ENCODE results near the gene MYZAP.

Gene MYZAP

GRCh38 chr15:57625703-57626448 is 34.2 kb downstream of the MYZAP start:
- DNase-seq (ENCODE audit: low read depth): no peak

GRCh38 chr15:57626713-57627440 is 35.2 kb downstream of the MYZAP start:
- no peak for DNase-seq (ENCODE audit: low read depth)

GRCh38 chr15:57631386-57632110 is 39.8 kb downstream of the MYZAP start:
- no peak for DNase-seq (ENCODE audit: low read depth)

GRCh38 chr15:57634290-57634689 is 42.6 kb downstream of the MYZAP start:
- DNase-seq (ENCODE audit: low read depth): no peak

GRCh38 chr15:57635300-57635909 is 43.7 kb downstream of the MYZAP start:
- no peak for DNase-seq (ENCODE audit: low read depth)

GRCh38 chr15:57637846-57638245 is 46.1 kb downstream of the MYZAP start:
- DNase-seq (ENCODE audit: low read depth): no peak

- no peak for DNase-seq (ENCODE audit: low read depth)
These were observed 47.6 kb downstream of the MYZAP start for GRCh38 chr15:57639306-57639705.

GRCh38 chr15:57640930-57641682 is 49.4 kb downstream of the MYZAP start:
- DNase-seq (ENCODE audit: low read depth): peak; percentile 56

GRCh38 chr15:57643826-57644225 is 52.1 kb downstream of the MYZAP start:
- DNase-seq (ENCODE audit: low read depth): no peak

GRCh38 chr15:57646087-57646486 is 54.4 kb downstream of the MYZAP start:
- DNase-seq (ENCODE audit: low read depth): no peak

GRCh38 chr15:57647071-57647790 is 55.5 kb downstream of the MYZAP start:
- no peak for DNase-seq (ENCODE audit: low read depth)

- DNase-seq (ENCODE audit: low read depth): peak; percentile 70
These were observed 56.1 kb downstream of the MYZAP start for GRCh38 chr15:57647791-57648130.

- DNase-seq (ENCODE audit: low read depth): no peak
These were observed 57.4 kb downstream of the MYZAP start for GRCh38 chr15:57649138-57649537.

GRCh38 chr15:57651445-57651844 is 59.7 kb downstream of the MYZAP start:
- no peak for DNase-seq (ENCODE audit: low read depth)

GRCh38 chr15:57652481-57652880 is 60.8 kb downstream of the MYZAP start:
- no peak for DNase-seq (ENCODE audit: low read depth)

- DNase-seq (ENCODE audit: low read depth): peak; percentile 37
These were observed 62.6 kb downstream of the MYZAP start for GRCh38 chr15:57654153-57654852.

GRCh38 chr15:57655053-57655452 is 63.3 kb downstream of the MYZAP start:
- DNase-seq (ENCODE audit: low read depth): no peak

GRCh38 chr15:57655809-57656208 is 64.1 kb downstream of the MYZAP start:
- DNase-seq (ENCODE audit: low read depth): no peak

GRCh38 chr15:57656434-57656833 is 64.7 kb downstream of the MYZAP start:
- no peak for DNase-seq (ENCODE audit: low read depth)

- no peak for DNase-seq (ENCODE audit: low read depth)
These were observed 65.9 kb downstream of the MYZAP start for GRCh38 chr15:57657619-57658018.
